NT2/D1 (cell line): Measurements from ENCODE around the gene SH3RF2.

Experiments used
- SUZ12 ChIP-seq: IDR thresholded peaks from 2 replicates; pipeline ENCODE4 v1.6.1; 2011; ENCODE audit not compliant: insufficient read length, insufficient read depth; ENCODE audit errors: extremely low read depth
- YY1 ChIP-seq: IDR thresholded peaks from 2 replicates; pipeline ENCODE4 v1.6.1; 2011; ENCODE audit not compliant: insufficient read length, insufficient read depth

- no peak for TF ChIP-seq YY1
- TF ChIP-seq SUZ12: no peak
Measured at GRCh38 chr5:146003852-146004251, 67.5 kb downstream of the SH3RF2 start.
